GM13976 (cell line): ENCODE data around the gene LIMCH1.

Experiments used
- DNase-seq: peaks from one replicate; pipeline ENCODE4 v3.0.0; 2012; ENCODE audit warnings: low spot score
- CTCF ChIP-seq: IDR thresholded peaks from 2 replicates; pipeline ENCODE4 v1.5.1; 2012; ENCODE audit warnings: borderline replicate concordance, mild to moderate bottlenecking; ENCODE audit not compliant: insufficient read depth; ENCODE audit errors: extremely low read depth, missing control alignments, control extremely low read depth
- in situ Hi-C: fragments of 300-500 bp; cut with MboI; formaldehyde crosslinking; loops from one replicate; pipeline ENCODE4 v1.12.0; 2022; ENCODE audit warnings: low sequenced_read_pairs, mixed read lengths, inconsistent platforms; ENCODE audit not compliant: unreplicated experiment

Gene LIMCH1

GRCh38 chr4:41506130-41506529, 31.8 kb upstream of the LIMCH1 start:
- DNase-seq, result no peak
- no peak for TF ChIP-seq CTCF
- in situ Hi-C loops, result no loop called here

GRCh38 chr4:41507291-41507947, 30.5 kb upstream of the LIMCH1 start:
- in situ Hi-C loops, result no loop called here

GRCh38 chr4:41509451-41509866, 28.5 kb upstream of the LIMCH1 start:
- TF ChIP-seq CTCF, result no peak
- in situ Hi-C loops, result no loop called here
- DNase-seq, result no peak

More at GRCh38 chr4:41507291-41507947, 30.5 kb upstream of the LIMCH1 start:
- DNase-seq, result no peak
- TF ChIP-seq CTCF, result no peak

- no peak for TF ChIP-seq CTCF
- no peak for DNase-seq
- in situ Hi-C loops, result no loop called here
Measured at GRCh38 chr4:41510179-41510578, 27.8 kb upstream of the LIMCH1 start.

- no peak for DNase-seq
- no peak for TF ChIP-seq CTCF
- in situ Hi-C loops, result no loop called here
Measured at GRCh38 chr4:41512136-41512535, 25.8 kb upstream of the LIMCH1 start.

GRCh38 chr4:41512596-41512995, 25.4 kb upstream of the LIMCH1 start:
- TF ChIP-seq CTCF, result no peak
- in situ Hi-C loops, result no loop called here
- no peak for DNase-seq
